DND-41 (cell line): Measurements from ENCODE around the gene ARPP21.

Experiments
- CTCF ChIP-seq: IDR thresholded peaks from 2 replicates; pipeline ENCODE4 v1.5.1; 2012; ENCODE audit warnings: borderline replicate concordance, low read length, moderate library complexity, mild to moderate bottlenecking; ENCODE audit not compliant: poor library complexity, severe bottlenecking; ENCODE audit errors: extremely low read depth
- EZH2 ChIP-seq: IDR thresholded peaks from 3 replicates; pipeline ENCODE4 v1.6.1; 2012; ENCODE audit warnings: borderline replicate concordance, low read depth, mild to moderate bottlenecking, moderate library complexity, low read length, inconsistent platforms; ENCODE audit not compliant: severe bottlenecking

GRCh38 chr3:35663471-35663870 lies 24.1 kb downstream of the ARPP21 start:
- TF ChIP-seq CTCF (no peak), EZH2 (no peak)
